Pulmonary artery endothelial cell (primary cell): ENCODE results near the gene LRRC63. TPM values are rescaled to one million over a fixed set of nuclear protein-coding genes. Genes with fewer than 3 reads are reported as not detected.
A peak's percentile ranks its signal among the peaks of the same experiment; 100 is the strongest.
"Not testable (repeated sequence)": the region's sequence is repeated elsewhere in the genome, so short reads cannot be mapped to it uniquely, and the experiment has no call there.

ENCODE experiments used
- DNase-seq: peaks from one replicate; pipeline ENCODE4 v3.0.0-alpha.2; 2011; ENCODE audit warnings: low read depth, low spot score
- total RNA-seq: library from RNA; depleted of rRNA; stranded (reverse); fragments of >200 nt; gene quantifications from 2 replicates; pipeline ENCODE4 v1.2.3, GENCODE V29; 2014

Gene LRRC63
- total RNA-seq, 1 donor from 2014 or later = not detected

GRCh38 chr13:46265292-46265691 lies 53.6 kb downstream of the LRRC63 start:
- DNase-seq = no peak

- no peak for DNase-seq
Observed at GRCh38 chr13:46267166-46267565, 55.4 kb downstream of the LRRC63 start.

GRCh38 chr13:46270416-46270815 lies 58.7 kb downstream of the LRRC63 start:
- DNase-seq = no peak

- DNase-seq = no peak
Observed at GRCh38 chr13:46274094-46274698, 62.5 kb downstream of the LRRC63 start.

- DNase-seq = no peak
Observed at GRCh38 chr13:46278474-46278873, 66.7 kb downstream of the LRRC63 start.

GRCh38 chr13:46281779-46282178 lies 70.1 kb downstream of the LRRC63 start:
- DNase-seq = no peak

- not testable (repeated sequence) for DNase-seq
Observed at GRCh38 chr13:46283912-46284824, 72.4 kb downstream of the LRRC63 start.

GRCh38 chr13:46286972-46287371 lies 75.2 kb downstream of the LRRC63 start:
- no peak for DNase-seq

GRCh38 chr13:46288570-46289259 lies 77.0 kb downstream of the LRRC63 start:
- no peak for DNase-seq

- DNase-seq = no peak
Observed at GRCh38 chr13:46289260-46289955, 77.7 kb downstream of the LRRC63 start.

GRCh38 chr13:46290434-46290833 lies 78.7 kb downstream of the LRRC63 start:
- no peak for DNase-seq

- no peak for DNase-seq
Observed at GRCh38 chr13:46293436-46293835, 81.7 kb downstream of the LRRC63 start.

GRCh38 chr13:46295491-46296114 lies 83.9 kb downstream of the LRRC63 start:
- DNase-seq = no peak

- peak; percentile 46 for DNase-seq
Observed at GRCh38 chr13:46296115-46296822, 84.5 kb downstream of the LRRC63 start.

- peak; percentile 50 for DNase-seq
Observed at GRCh38 chr13:46296921-46297320, 85.2 kb downstream of the LRRC63 start.

- DNase-seq = peak; percentile 24
Observed at GRCh38 chr13:46297361-46297811, 85.7 kb downstream of the LRRC63 start.

GRCh38 chr13:46303742-46304385 lies 92.1 kb downstream of the LRRC63 start:
- no peak for DNase-seq

- DNase-seq = no peak
Observed at GRCh38 chr13:46304546-46304945, 92.8 kb downstream of the LRRC63 start.

- DNase-seq = no peak
Observed at GRCh38 chr13:46307554-46307953, 95.8 kb downstream of the LRRC63 start.

- DNase-seq = no peak
Observed at GRCh38 chr13:46310066-46310465, 98.3 kb downstream of the LRRC63 start.
